ACHN (cell line): ENCODE measurements around the gene TRIM34.
"Not testable (repeated sequence)": the region's sequence is repeated elsewhere in the genome, so short reads cannot be mapped to it uniquely, and the experiment has no call there.

Experiments
- DNase-seq: peaks from one replicate; pipeline ENCODE4 v3.0.0-alpha.2; 2015
- in situ Hi-C: cut with HindIII; loops from 2 replicates; pipeline ENCODE4 v1.10.0; 2017; ENCODE audit warnings: low sequenced_read_pairs, low pct_ligation_motif_present, low pct_unique_long_range_greater_than_20kb

The TRIM34 gene

GRCh38 chr11:5624489-5625279 lies at the start of gene TRIM34:
Gene TRIM34 (plus strand): TSS chr11:5625001. CDS start chr11:5632332, 7,331 bp downstream.
- DNase-seq: peak; percentile 77
- in situ Hi-C loops: no loop called here

GRCh38 chr11:5575152-5575551 lies 49.6 kb upstream of the TRIM34 start:
- DNase-seq: no peak
- in situ Hi-C loops: no loop called here

- in situ Hi-C loops: no loop called here
Observed at GRCh38 chr11:5577101-5577500, 47.7 kb upstream of the TRIM34 start.

GRCh38 chr11:5580577-5580976 lies 44.2 kb upstream of the TRIM34 start, which contains the start of gene OR52B6:
Gene OR52B6 (plus strand): TSS chr11:5580877. CDS start chr11:5580877, 0 bp downstream.
- DNase-seq: no peak
- in situ Hi-C loops: no loop called here

More at GRCh38 chr11:5577101-5577500, 47.7 kb upstream of the TRIM34 start:
- DNase-seq: no peak

GRCh38 chr11:5581014-5581413 lies 43.8 kb upstream of the TRIM34 start:
- in situ Hi-C loops: no loop called here
- no peak for DNase-seq

GRCh38 chr11:5584458-5584857 lies 40.3 kb upstream of the TRIM34 start:
- DNase-seq, in situ Hi-C loops: not testable (repeated sequence)

- in situ Hi-C loops, DNase-seq: not testable (repeated sequence)
Observed at GRCh38 chr11:5589906-5590305, 34.9 kb upstream of the TRIM34 start.

GRCh38 chr11:5591613-5592012 lies 33.2 kb upstream of the TRIM34 start:
- in situ Hi-C loops: no loop called here

GRCh38 chr11:5592615-5593014 lies 32.2 kb upstream of the TRIM34 start:
- in situ Hi-C loops: no loop called here
- no peak for DNase-seq

More at GRCh38 chr11:5591613-5592012, 33.2 kb upstream of the TRIM34 start:
- peak; percentile 8 for DNase-seq

- in situ Hi-C loops: no loop called here
- DNase-seq: no peak
Observed at GRCh38 chr11:5593146-5593545, 31.7 kb upstream of the TRIM34 start.

GRCh38 chr11:5596607-5597201 lies 28.1 kb upstream of the TRIM34 start, which contains the start of gene TRIM6:
Gene TRIM6 (plus strand): TSS chr11:5596637. CDS start chr11:5596898, 261 bp downstream.
- DNase-seq: peak; percentile 71
- in situ Hi-C loops: no loop called here

GRCh38 chr11:5597953-5598352 lies 26.8 kb upstream of the TRIM34 start:
- in situ Hi-C loops: no loop called here
- no peak for DNase-seq

- in situ Hi-C loops: no loop called here
- DNase-seq: peak; percentile 88
Observed at GRCh38 chr11:5600374-5600851, 24.4 kb upstream of the TRIM34 start.

- in situ Hi-C loops, DNase-seq: not testable (repeated sequence)
Observed at GRCh38 chr11:5602791-5603190, 22.0 kb upstream of the TRIM34 start.

GRCh38 chr11:5603326-5603725 lies 21.5 kb upstream of the TRIM34 start:
- in situ Hi-C loops: no loop called here
- no peak for DNase-seq

- in situ Hi-C loops: no loop called here
- DNase-seq: no peak
Observed at GRCh38 chr11:5604896-5605295, 19.9 kb upstream of the TRIM34 start.

GRCh38 chr11:5605849-5606248 lies 19.0 kb upstream of the TRIM34 start:
- DNase-seq: peak; percentile 23
- in situ Hi-C loops: no loop called here

GRCh38 chr11:5608808-5609207 lies 16.0 kb upstream of the TRIM34 start:
- no peak for DNase-seq
- in situ Hi-C loops: no loop called here

GRCh38 chr11:5610446-5610845 lies 14.4 kb upstream of the TRIM34 start:
- DNase-seq: no peak
- in situ Hi-C loops: no loop called here

GRCh38 chr11:5611627-5612026 lies 13.2 kb upstream of the TRIM34 start:
- DNase-seq: no peak
- in situ Hi-C loops: no loop called here
